Sciatic nerve (tissue), 2 donors: ENCODE data around the gene CR1L. TPM values are rescaled to one million over a fixed set of nuclear protein-coding genes. Genes with fewer than 3 reads are reported as not detected.
"Not testable (repeated sequence)": the region's sequence is repeated elsewhere in the genome, so short reads cannot be mapped to it uniquely, and the experiment has no call there.

ENCODE experiments used
- ATAC-seq: fragments of 200-7000 bp; cut with Tn5 transposase; one replicate; pipeline ENCODE4 v1.9.1; 2020; ENCODE audit warnings: mild to moderate bottlenecking, moderate library complexity
- DNase-seq: peaks from one replicate; pipeline ENCODE4 v3.0.0-alpha.2; 2020; ENCODE audit warnings: low spot score
- intact Hi-C: fragments of 100-400 bp; cut with DNase I; formaldehyde crosslinking; loops from one replicate; pipeline ENCODE4 v1.14.2; 2022
- total RNA-seq: library from RNA; stranded (reverse); fragmentation: NEBNext Ultra II Directional; extraction: Animal tissue kit (Norgen Biotek cat#: 25700); gene quantifications from one replicate; pipeline ENCODE4 v1.2.1, GENCODE V29; 2021
- donor health status: DM: no; HTN: no; CAD: no.
- donor health status: DM: no; HTN: no; CAD: no.

Gene CR1L
- 0.45 TPM for total RNA-seq

DNA sequence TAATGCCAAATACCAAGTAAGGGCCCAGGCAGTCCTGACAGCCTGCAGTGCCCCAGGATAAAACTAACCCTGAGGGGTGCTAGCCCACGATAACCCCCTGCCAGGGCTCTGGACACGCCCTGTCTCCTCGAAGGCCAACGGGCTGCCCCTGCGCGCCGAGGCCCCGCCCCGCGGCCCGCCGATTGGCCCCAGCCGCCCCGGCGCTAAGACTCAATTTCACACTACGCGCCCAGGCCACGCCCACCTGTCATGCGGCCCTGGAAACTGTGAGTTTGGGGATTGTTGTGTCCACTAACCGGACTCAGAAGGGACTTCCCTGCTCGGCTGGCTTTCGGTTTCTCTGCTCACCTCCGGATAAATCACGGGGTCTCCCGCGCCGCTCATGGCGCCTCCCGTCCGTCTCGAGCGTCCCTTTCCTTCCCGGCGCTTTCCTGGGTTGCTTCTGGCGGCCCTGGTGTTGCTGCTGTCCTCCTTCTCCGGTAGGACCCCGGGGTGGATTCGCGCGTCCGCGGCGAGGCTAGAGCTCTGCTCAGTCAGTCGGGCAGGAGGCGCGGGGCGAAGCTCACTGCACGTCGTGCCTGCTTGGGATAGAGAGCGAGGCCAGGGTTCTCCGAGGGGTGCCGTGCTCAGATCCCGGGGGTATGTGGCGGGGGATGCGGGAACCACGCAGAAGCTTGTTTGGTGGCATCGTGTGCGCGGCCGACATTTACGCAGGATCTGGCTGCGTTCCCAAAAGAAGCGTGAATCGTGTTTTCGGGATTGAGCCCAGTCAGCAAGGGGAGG is at the start of gene CR1L:
TSS of gene CR1L (plus strand) at position 282 of the 783 bp plus-strand sequence. CDS start at position 383, 101 bp downstream.
- DNase-seq = peak; percentile 89
- intact Hi-C loops = no loop called here
- peak; percentile 98 for ATAC-seq

DNA sequence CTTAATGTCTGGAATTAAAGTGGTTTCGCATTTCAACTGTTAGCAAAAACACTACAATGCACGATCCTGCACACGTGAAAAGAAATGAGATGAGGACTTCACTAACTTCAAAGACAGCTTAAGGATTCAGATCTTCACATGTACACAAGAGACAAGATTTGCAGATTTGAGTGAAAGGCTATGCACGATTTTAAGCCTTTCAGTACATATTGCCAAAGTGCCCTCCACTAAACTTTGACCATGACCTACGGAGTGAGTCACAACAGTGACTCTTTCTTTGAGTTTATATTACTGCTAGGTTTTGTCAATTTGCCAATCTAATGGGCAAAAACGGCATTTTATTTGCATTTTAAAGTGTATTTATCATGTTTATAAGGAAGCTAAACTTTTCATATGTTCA is 41.2 kb upstream of the CR1L start:
- intact Hi-C loops = no loop called here
- no peak for ATAC-seq
- no peak for DNase-seq

DNA sequence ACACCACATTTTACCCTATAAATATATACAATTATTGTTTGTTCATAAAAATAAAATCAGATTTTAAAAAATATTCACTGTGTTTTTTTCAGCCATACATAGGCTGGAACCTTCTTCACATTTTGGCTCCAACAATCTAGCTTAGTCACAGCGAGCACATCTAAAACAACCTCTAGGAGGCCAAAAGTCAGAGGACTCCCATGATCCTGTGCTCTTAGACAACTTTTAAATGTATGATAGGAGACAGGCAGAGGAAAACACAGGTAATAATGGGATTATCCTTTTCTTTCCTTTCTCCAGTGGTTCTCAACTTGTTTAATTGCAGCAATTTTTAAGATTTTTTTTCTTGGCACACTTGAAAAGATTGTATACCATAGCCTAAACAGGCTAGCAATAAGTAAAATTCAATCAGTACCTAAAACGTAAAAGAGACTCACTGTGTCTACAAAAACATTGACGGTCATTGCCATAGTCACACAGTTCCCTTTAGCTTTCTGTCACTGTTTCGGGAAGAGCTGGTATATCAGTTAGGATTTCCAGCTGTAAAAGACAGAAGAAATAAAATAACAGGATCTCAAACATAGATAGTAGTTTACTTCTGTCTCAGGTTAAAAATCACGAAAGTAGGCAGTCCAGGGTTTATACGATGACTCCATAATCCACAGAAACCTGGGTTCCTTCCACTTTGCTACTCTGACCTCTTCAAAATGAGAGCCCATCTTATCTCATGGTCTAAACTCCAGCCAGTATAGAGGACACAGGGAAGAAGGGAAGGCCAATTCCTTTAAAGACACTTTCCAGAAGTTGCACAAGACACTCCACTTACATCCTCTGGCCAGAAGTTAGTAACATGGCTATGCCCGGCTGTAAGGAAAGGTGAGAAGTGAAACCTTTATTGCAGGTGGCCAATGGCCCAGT is 39.2 kb upstream of the CR1L start:
- ATAC-seq (no peak), DNase-seq (no peak)
- intact Hi-C loops = no loop called here

DNA sequence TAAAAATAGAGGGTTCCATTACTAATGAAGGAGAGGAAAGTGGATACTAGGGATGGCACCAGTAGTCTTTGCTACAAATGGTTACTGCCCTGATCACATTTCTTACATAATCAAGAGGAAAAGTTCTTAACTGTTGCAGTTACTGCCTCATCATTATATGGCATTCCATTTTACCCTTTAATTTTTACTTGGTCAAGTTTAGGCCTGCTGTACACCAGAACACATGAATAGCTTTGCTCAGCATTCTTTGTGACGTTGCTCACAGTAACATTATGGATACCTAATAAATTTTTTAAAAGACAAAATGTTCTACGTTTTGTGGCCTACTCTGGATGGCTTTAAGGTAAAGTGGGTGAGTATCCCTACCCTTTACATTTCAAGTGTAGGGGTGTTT is 38.6 kb upstream of the CR1L start:
- ATAC-seq = no peak
- DNase-seq = no peak
- intact Hi-C loops = no loop called here

DNA sequence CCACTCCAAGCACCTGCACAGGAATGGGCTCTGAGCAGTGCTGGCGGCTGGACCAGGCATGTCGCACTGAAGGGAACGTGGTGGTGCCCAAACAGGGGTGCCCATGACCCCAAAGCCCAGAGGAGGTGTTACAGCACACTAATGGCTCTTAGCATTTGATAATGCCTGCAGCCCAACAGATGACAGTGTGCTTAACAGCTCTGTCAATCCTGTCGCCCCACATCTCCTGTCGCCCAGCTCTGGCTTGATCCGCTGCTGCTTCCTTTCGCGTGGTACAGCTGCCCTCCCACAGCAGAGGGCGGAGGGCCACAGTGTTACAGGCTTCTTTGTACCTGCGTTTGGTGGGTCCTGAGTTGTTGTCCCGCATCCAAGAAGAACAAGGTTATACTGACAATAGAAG is 32.2 kb upstream of the CR1L start:
- intact Hi-C loops = no loop called here
- ATAC-seq (no peak), DNase-seq (no peak)

DNA sequence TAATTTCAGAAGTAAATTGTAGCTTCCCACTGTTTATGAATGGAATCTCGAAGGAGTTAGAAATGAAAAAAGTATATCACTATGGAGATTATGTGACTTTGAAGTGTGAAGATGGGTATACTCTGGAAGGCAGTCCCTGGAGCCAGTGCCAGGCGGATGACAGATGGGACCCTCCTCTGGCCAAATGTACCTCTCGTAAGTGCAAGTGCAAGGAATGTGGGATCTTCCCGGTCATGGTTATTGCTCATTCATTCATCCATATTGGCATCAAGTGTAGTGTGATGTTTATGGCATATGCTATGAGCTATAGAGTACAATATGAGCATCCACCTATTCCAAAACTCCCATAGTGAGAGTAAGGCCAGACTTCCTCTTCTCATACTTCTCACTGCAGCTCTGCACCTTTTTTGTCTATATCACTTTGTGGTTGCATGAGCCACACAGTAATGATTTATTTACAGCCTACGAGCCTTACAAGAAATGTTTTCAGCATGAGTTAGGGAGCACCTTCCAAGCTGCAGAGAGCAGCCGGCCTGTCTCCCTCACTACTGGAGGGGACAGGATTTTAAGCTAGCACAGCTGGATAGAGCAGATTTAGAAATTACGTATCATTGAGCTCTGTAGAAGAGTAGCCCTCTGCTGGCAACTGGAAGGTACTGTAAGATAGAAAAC is 24.9 kb upstream of the CR1L start:
- ATAC-seq (peak; percentile 83), DNase-seq (no peak)
- intact Hi-C loops = no loop called here

DNA sequence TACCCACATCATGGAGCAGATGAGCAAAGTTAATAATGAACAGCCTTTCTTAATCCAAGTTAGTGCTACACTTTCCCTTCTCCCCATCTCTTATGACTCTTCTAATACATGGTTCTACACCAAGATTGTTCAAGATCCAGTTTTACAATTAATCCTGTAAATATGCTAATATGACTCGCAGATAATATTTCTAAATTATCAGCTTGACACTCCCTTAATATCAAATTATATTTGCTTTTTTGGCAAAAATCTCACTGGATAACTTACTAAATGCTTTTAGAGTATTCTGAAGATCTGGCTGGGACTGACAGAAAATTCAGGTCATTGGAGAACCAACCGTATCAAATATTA is 24.4 kb upstream of the CR1L start:
- intact Hi-C loops = no loop called here
- ATAC-seq = no peak

DNA sequence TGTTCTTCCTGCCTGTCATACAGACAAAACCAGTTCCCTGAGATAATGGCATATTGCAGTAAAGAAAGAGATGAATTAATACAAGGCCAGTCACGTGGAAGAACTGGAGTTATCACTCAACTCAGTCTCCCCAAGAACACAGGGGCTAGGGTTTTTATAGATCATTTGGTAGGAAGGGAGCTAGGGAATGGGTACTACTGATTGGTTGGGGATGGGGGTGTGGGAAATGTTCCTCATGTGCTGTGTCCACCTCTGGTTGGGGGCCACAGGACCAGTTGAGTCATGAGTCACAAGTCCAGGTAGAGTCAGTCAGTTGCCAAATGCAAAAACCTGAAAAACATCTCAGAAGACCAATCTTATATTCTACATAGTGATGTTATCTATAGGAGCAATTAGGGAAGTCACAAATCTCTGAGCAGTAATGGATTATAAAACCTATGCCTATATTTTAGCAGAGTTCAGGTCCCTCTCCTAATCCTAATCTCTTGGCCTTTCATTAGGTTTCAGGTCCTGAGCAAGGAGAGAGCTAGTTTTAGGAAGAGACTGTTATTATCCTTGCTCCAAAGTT is 19.3 kb upstream of the CR1L start:
- ATAC-seq, intact Hi-C loops, DNase-seq: not testable (repeated sequence)

More for the DNA sequence above, 24.4 kb upstream of the CR1L start:
- no peak for DNase-seq

DNA sequence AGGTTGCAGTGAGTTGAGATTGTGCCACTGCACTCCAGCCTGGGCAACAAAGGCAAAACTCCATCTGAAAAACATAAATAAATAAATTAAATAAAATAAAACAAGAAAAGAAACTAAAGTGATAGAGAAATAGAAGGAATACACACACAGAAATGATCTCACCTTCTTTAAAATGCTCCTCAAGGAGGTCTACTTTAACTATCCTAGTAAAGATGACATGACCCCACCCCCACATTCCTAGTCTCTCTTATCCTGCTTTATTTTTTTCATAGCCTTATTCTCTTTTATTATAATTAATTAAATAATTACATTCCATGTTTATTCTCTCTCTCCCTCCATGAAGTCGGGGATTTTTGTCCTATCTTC is 18.0 kb upstream of the CR1L start:
- ATAC-seq (no peak), DNase-seq (no peak)
- intact Hi-C loops = no loop called here

DNA sequence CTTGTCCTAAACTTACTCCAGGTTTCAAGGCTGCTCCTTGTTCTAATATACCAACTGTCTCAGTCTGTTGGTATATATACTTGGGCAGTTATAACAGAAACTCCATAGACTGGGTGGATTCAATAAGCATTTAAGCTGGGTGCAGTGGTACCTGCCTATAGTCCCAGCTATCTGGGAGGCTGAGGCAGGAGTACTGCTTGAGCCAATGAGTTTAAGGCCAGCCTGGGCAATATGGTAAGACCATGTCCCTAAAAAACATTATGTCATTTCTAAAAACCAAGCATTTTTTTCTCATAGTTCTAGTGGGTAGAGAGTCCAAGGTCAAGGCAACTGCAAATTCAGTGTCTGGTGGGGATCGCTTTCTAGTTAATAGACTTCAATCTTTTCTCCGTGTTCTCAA is 17.4 kb upstream of the CR1L start:
- intact Hi-C loops = no loop called here
- DNase-seq (no peak), ATAC-seq (no peak)

DNA sequence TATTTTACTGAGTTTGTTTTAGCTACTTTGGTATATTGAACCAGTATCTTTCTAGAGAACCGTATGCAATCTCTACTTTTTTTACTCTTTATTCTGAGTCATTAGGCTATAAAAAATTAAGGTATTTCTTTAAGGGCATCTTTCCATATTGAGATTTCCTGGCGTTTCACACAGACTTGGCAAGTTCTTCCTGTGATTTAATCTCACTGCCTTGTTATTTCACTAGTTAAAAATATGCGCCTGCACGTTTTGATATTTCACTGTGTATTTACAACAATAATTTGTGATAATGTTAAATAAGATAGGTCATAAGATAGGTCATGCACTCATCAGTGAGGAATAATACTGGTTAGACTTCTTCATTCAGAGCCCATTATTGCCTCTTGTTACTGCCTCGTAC is 16.2 kb upstream of the CR1L start:
- DNase-seq (no peak), ATAC-seq (no peak)
- intact Hi-C loops = no loop called here

DNA sequence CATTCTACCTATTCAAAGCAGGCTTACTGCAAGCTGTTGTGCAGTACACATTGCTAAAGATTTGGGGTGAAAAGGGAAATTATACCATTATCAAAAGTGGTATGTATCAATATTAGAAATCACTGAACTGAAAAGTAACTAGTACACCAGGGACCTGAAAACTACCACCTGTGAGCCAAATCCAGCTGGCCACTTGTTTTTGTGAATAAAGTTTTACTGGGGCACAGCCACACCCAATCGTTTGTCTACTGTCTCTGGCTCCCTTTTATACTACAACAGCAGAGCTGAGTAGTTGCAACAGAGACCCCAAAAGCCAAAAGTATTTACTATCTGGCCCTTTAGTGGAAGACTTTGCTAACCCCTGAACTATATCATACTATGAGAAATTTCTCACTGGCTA is 13.8 kb upstream of the CR1L start:
- ATAC-seq = no peak

DNA sequence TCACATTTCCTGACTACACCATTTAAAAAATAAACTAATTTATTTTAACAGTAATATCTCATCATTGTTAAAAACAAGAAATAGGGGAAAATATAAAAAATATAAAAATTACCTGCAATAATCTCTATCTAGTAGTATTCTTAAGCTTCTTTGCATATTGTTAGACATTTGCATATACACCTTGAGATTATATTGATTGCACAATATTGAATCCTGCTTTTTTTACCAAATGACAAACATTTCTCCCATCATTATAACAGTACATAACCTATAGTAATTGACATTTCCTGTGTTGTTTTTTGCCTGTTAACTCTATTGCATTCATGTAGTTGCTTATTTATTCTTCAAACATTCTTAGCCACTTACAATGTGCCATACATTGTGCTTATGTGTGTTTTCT is 11.7 kb upstream of the CR1L start:
- ATAC-seq (no peak), DNase-seq (no peak)
- intact Hi-C loops = no loop called here

More for the DNA sequence above, 13.8 kb upstream of the CR1L start:
- intact Hi-C loops = no loop called here
- no peak for DNase-seq

DNA sequence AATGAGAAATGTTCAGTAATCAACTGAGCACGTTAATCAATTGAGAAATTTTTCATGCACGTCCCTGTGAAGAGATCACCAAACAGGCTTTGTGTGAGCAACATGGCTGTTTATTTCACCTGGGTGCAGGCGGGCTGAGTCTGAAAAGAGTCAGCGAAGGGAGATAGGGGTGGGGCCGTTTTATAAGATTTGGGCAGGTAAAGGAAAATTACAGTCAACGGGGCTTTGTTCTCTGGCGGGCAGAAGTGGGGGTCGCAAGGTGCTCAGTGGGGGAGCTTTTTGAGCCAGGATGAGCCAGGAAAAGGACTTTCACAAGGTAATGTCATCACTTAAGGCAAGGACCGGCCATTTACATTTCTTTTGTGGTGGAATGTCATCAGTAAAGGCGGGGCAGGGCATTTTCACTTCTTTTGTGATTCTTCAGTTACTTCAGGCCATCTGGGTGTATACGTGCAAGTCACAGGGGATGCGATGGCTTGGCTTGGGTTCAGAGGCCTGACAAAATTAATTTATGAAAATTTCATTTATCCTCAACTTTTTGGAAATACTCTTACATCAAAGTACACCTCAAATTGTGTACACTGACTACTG is 11.1 kb upstream of the CR1L start:
- intact Hi-C loops, ATAC-seq, DNase-seq: not testable (repeated sequence)

DNA sequence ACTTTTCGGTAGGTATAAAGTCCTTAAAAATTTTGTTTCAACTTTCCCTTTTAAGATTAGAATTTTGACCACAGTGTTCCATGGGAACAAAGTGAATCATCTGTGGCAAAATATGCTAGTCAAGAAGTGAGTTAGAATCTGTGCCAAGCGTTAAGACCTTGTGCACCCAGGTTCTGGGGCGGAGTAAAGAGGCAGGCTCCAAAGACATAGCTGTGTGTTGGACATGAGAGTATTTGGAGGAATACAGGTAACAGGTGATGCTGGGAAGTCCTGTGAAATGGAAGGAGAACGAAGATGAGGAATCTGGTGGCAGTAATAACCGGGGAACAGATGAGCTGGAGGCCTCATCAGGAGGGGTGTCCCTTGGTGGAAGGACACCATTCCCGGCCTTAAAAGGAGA is 10.6 kb upstream of the CR1L start:
- intact Hi-C loops, DNase-seq, ATAC-seq: not testable (repeated sequence)

DNA sequence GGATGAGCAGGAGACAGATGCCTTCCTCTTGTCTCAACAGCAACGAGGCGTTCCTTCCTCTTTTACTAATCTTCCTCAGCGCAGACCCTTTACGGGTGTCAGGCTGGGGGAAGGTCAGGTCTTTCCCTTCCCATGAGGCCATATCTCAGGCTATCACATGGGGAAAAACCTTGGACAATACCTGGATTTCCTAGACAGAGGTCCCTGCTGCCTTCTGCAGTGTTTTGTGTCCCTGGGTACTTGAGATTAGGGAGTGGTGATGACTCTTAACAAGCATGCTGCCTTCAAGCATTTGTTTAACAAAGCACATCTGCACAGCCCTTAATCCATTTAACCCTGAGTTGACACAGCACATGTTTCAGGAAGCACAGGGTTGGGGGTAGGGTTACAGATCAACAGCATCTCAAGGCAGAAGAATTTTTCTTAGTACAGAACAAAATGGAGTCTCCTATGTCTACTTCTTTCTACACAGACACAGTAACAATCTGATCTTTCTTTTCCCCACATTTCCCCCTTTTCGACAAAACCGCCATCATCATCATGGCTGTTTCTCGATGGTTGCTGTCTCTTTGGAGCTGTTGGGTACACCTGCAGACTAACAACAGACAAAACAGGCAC is 9.3 kb upstream of the CR1L start:
- ATAC-seq, intact Hi-C loops: not testable (repeated sequence)

DNA sequence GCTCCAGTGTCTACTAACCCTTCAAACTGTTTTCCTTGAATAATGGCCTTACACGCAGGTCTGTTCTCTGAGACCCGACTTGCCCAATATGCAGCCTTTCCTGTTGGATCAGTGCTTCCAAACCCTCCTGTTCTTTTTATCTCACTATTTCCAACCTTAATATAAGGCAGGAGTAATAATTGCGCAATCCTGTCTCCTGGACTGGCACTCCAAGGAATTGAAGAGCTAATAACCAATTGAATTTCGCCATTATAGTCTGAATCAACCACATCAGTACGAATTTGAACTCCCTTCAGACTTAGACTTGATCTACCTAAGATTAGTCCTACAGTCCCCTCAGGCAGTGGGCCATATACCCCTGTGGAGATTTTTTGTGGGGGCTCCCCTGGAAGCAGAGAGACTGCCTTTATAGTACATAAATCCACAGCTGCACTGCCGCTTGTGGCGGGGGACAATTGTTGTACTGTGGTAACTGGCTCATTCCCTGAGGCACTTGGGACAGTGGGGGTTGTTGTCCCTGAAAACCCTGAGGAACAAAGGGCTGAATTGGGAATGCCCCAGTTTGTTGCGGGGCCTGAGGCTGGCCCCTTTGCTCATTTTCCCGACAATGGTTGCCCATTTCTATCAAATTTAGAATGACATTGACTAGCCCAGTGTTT is 6.3 kb upstream of the CR1L start:
- ATAC-seq, intact Hi-C loops, DNase-seq: not testable (repeated sequence)

More for the DNA sequence above, 9.3 kb upstream of the CR1L start:
- not testable (repeated sequence) for DNase-seq

DNA sequence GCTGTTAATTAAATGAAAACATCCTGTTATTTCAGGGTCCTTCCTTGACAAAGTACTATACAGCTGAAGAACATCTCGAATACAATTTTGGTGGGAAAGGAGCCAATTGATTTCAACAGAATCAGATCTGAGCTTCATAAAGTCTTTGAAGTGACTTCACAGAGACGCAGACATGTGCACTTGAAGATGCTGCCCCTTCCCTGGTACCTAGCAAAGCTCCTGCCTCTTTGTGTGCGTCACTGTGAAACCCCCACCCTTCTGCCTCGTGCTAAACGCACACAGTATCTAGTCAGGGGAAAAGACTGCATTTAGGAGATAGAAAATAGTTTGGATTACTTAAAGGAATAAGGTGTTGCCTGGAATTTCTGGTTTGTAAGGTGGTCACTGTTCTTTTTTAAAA is 5.6 kb upstream of the CR1L start:
- intact Hi-C loops, ATAC-seq: not testable (repeated sequence)

More for the DNA sequence above, 5.6 kb upstream of the CR1L start:
- not testable (repeated sequence) for DNase-seq
